ENCODE measurements around the gene TALDO1. TPM values are rescaled to one million over a fixed set of nuclear protein-coding genes. Genes with fewer than 3 reads are reported as not detected.

The TALDO1 gene
- total and polyA plus RNA-seq, 3 donors from 2014 or later, result 84.8 to 88.1 (median 86.6) TPM

GRCh38 chr11:787084-787675 lies 39.9 kb downstream of the TALDO1 start:
- TF ChIP-seq, protein P1, sequence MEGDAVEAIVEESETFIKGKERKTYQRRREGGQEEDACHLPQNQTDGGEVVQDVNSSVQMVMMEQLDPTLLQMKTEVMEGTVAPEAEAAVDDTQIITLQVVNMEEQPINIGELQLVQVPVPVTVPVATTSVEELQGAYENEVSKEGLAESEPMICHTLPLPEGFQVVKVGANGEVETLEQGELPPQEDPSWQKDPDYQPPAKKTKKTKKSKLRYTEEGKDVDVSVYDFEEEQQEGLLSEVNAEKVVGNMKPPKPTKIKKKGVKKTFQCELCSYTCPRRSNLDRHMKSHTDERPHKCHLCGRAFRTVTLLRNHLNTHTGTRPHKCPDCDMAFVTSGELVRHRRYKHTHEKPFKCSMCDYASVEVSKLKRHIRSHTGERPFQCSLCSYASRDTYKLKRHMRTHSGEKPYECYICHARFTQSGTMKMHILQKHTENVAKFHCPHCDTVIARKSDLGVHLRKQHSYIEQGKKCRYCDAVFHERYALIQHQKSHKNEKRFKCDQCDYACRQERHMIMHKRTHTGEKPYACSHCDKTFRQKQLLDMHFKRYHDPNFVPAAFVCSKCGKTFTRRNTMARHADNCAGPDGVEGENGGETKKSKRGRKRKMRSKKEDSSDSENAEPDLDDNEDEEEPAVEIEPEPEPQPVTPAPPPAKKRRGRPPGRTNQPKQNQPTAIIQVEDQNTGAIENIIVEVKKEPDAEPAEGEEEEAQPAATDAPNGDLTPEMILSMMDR (IDR thresholded peaks at IDR 0.05), result no peak
- no peak for TF ChIP-seq POLR2A (IDR thresholded peaks at IDR 0.05)
- 90 to 93% methylated on average over 8 to 24 of the region's 24 CpGs for WGBS, 2 donors

GRCh38 chr11:788009-788640 lies 40.9 kb downstream of the TALDO1 start:
- WGBS, 2 donors, result 59 to 75% methylated on average over 11 to 19 of the region's 28 CpGs
- intact Hi-C loops (cut with DNase I; ENCODE audit: low total_unique reads), result no loop called here

More at GRCh38 chr11:787084-787675, 39.9 kb downstream of the TALDO1 start:
- Histone ChIP-seq H3K9me3 (no peaks in the 10 kb centered on the region), H3K27ac (no peak overlapping the region), H3K36me3 (ENCODE audit: low read depth, missing control alignments) (no peaks in the 10 kb centered on the region), H3K4me3 (no peak overlapping the region), H3K4me1 (no peaks in the 10 kb centered on the region), H3K27me3 (no peaks in the 10 kb centered on the region)
- DNase-seq, result no peak
- intact Hi-C loops (cut with DNase I; ENCODE audit: low total_unique reads), result no loop called here

DNA sequence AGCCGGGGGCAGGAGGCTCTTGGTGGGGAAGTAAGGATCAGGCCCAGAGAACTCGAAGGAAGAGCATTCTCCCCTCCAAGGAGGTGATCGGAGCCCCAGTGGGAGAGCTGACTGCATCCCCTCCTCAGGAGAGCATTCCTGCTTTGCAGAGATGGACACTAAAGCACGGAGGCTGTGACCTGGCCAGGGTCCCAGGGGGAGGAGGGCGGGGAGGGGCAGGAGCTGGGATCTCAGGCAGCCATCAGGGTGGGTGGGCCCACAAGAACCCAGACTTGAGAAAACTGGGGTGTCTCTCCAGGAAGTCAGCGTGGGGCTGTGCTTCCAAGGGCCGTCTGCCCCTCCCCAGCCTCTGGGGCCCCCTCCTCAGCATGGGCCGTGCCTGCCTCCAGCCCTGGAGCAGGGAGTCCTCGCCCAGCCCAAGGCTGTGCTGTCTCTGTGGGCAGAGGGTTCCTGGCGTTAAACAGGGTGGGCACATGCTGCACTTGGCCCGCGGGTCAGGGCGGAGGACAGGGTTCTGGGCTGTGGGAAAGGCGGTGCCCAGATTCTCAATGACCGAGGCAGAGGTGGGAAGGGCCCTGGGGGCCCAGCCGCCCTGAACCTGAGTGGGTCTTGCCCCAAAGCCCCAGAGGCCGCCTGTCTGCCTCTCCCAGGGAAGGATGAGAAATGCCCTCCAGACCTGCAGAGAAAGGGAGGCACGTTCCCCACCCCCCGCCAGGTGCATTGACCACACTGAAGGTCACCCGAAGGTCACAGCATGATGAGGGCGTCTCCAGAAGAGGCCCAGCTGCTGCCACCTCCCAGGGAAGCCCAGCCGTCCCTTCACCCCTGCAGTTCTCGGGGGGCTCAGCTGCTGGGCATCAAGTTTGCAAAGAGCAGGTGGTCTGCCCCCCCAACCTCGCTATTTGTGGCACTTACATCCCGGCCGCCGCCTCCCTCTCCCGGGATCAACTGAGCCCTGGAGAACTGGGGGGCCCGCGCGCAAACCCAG lies 42.0 kb downstream of the TALDO1 start:
- no peaks in the 10 kb centered on the region for H3K27me3 ChIP-seq
- intact Hi-C loops (cut with DNase I; ENCODE audit: low total_unique reads), result no loop called here
- no peak for DNase-seq
- H3K4me3 ChIP-seq, result no peak overlapping the region
- H3K4me1 ChIP-seq, result no peaks in the 10 kb centered on the region
- H3K27ac ChIP-seq, result no peak overlapping the region
- H3K9me3 ChIP-seq, result no peaks in the 10 kb centered on the region
- no peaks in the 10 kb centered on the region for H3K36me3 ChIP-seq (ENCODE audit: low read depth, missing control alignments)
- TF ChIP-seq, protein P1 (IDR thresholded peaks at IDR 0.05), result no peak
- no peak for TF ChIP-seq POLR2A (IDR thresholded peaks at IDR 0.05)
- WGBS, 2 donors, result 36 to 70% methylated on average over 2 to 28 of the region's 31 CpGs

More at GRCh38 chr11:788009-788640, 40.9 kb downstream of the TALDO1 start:
- TF ChIP-seq POLR2A (IDR thresholded peaks at IDR 0.05), result no peak
- TF ChIP-seq, protein P1 (IDR thresholded peaks at IDR 0.05), result no peak
- no peak overlapping the region for H3K4me3 ChIP-seq
- no peaks in the 10 kb centered on the region for H3K36me3 ChIP-seq (ENCODE audit: low read depth, missing control alignments)
- H3K4me1 ChIP-seq, result no peaks in the 10 kb centered on the region
- H3K9me3 ChIP-seq, result no peaks in the 10 kb centered on the region
- no peak for DNase-seq
- no peaks in the 10 kb centered on the region for H3K27me3 ChIP-seq
- no peak overlapping the region for H3K27ac ChIP-seq

DNA sequence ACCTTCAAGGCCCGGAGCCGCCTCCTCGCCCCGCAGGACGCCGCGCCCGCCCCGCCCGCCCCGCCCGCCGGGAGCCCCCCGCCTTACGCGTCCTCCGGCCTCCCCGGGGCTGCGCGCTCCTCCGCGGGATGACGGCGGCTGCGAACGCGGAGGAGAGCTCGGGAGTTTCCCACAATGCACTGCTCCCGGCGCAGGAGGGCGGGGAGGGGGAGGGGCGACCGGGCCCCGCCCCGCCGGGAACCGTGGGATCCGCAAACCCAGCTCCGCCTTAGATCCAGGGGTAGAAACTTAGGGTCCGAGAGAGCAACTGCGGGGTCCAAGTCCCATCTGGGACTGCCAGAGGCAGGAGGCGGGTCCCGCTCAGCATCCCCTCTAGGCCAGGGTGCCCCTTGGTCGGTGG lies 42.7 kb downstream of the TALDO1 start, which contains the start of gene CEND1:
CEND1 (minus strand) TSS at position 148 of the 400 bp plus-strand sequence. CDS start 1,514 bp downstream, outside the sequence.
- peaks cover 5% of the 10 kb centered on the region for H3K4me1 ChIP-seq
- no peaks in the 10 kb centered on the region for H3K36me3 ChIP-seq (ENCODE audit: low read depth, missing control alignments)
- H3K9me3 ChIP-seq, result no peaks in the 10 kb centered on the region
- TF ChIP-seq, protein P1 (IDR thresholded peaks at IDR 0.05), result no peak
- TF ChIP-seq POLR2A (IDR thresholded peaks at IDR 0.05), result no peak
- no peaks in the 10 kb centered on the region for H3K27me3 ChIP-seq
- no peak for DNase-seq
- 4% methylated on average over 34 of the region's 44 CpGs; no CpG with 5 or more reads in 1 of the 2 donors for WGBS, 2 donors
- no peak within 1 kb of the TSS for H3K27ac ChIP-seq
- no peak within 1 kb of the TSS for H3K4me3 ChIP-seq
- intact Hi-C loops (cut with DNase I; ENCODE audit: low total_unique reads), result no loop called here

Measured in testis (tissue), 3 donors.